Measurements from ENCODE around the gene TRERF1.

DNA sequence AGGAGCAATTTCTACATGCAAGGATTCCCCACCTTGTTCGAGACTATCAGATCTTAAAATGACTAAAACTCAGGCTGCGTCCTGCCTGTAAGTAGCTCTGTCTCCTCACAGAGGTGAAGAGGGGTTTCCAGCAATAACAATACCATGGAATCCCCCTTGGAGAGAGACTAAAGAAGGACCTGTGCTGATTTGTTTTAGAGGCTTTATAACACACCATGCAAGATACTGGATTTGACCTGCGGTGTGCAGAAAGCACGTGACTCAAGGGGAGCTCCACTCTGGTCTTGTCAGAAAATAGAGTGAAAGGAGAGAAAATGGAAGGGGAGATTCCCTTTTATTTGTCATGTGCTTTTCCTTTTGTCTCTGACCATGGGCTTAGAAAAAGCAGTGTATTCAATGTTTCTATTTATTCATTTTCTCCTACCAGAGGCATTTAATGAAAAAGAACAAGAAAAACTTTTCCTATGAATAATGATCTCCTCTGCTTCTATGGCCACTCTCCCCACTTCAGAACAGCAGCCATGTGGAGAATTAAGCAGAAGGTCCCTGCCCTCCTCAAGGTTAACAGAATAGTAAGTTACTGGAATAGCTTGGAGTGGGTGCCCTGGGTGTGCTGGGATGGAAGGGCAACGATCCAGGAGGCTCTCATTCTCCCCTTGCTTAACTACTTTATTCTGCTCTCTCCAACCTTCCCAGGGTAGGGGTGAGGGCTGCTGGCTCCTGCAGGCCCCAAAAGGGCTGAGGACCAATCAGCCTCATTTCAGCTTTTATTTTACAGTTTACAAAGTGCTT is 214.8 kb downstream of the TRERF1 start:
- no peak for TF ChIP-seq POLR2A (IDR thresholded peaks at IDR 0.05; ENCODE audit: low read length)
- no peak for TF ChIP-seq GATA1 (IDR thresholded peaks at IDR 0.05; ENCODE audit: low read depth, low read length)
